ENCODE measurements around the gene NFATC1.

DNA sequence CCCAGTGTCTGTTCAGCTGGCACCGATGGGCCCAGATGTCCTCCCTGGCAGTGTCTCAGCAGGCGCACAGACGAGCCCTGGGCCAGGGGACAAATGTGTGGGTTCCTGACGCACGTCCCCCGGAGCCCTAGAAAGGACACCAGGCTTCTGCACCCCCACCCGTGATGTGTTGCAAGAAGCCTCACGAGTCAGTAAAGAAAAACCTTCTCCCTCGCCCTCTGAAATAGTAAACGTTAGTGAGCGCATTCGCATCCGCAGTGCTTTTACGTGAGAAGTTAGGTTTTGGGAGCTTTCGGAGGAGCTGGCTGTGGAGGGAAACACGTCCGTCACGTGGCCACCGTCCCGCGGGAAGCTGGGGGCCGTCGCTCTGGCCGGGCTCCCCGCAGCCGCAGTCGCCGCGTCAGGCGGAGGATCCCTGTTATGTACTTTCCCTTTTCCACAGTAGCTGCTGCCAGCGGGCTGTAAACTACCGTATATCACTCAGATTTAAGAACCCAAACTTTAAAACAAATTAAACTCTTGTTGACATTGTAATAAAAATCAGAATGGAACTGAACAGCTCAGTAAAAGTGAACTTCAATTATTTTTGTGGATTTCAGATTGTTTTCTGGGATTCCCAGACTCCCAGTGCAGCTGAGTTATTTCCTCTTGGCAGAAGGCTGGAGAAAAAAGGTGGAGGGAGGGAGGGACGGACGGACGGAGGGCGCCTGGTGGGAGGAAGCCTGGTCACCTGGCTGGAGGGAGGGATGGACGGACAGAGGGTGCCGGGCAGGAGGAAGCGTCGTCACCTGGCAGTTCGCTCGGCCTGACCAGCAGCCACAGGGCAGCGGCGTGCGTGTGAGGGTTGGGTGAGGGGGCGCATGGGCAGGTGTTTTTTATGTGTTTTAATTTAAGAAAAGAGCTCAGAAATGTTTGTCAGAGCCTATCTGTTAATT lies 112.1 kb downstream of the NFATC1 start:
- TF ChIP-seq CTCF (IDR thresholded peaks at IDR 0.05) (no peak), POLR2AphosphoS5 (IDR thresholded peaks at IDR 0.05) (peak in 1 of 2 donors; percentile 54), POLR2A (IDR thresholded peaks at IDR 0.05) (peak in 1 of 4 donors; percentile 10)
